Nephron progenitor cell (in vitro differentiated cells): Measurements from ENCODE around the gene EFTUD2.
A peak's percentile ranks its signal among the peaks of the same experiment; 100 is the strongest.

Source experiments
- DNase-seq: peaks from one replicate; pipeline ENCODE4 v3.0.0; 2021
- H3K27ac Mint-ChIP-seq: 2 replicates; pipeline ENCODE4 v1.8.0; 2021; ENCODE audit warnings: mild to moderate bottlenecking, moderate library complexity, mixed read lengths
- H3K27me3 Mint-ChIP-seq: 2 replicates; pipeline ENCODE4 v1.8.0; 2021; ENCODE audit warnings: mild to moderate bottlenecking, low read depth, mixed read lengths; ENCODE audit not compliant: poor library complexity
- H3K36me3 Mint-ChIP-seq: 2 replicates; pipeline ENCODE4 v1.8.0; 2021; ENCODE audit warnings: low read depth, mixed read lengths
- H3K4me1 Mint-ChIP-seq: 2 replicates; pipeline ENCODE4 v1.8.0; 2021; ENCODE audit warnings: mixed read lengths
- H3K4me3 Mint-ChIP-seq: 2 replicates; pipeline ENCODE4 v1.8.0; 2021; ENCODE audit warnings: mild to moderate bottlenecking, moderate library complexity, mixed read lengths
- H3K9me3 Mint-ChIP-seq: 2 replicates; pipeline ENCODE4 v1.8.0; 2021; ENCODE audit warnings: mild to moderate bottlenecking, moderate library complexity, mixed read lengths
- TF ChIP-seq, protein P1 (sequence below): fragments of 200-600 bp; sonication (generic); IDR thresholded peaks from 2 replicates; pipeline ENCODE4 v1.5.0; 2021; ENCODE audit warnings: antibody characterized with exemption

The EFTUD2 gene

DNA sequence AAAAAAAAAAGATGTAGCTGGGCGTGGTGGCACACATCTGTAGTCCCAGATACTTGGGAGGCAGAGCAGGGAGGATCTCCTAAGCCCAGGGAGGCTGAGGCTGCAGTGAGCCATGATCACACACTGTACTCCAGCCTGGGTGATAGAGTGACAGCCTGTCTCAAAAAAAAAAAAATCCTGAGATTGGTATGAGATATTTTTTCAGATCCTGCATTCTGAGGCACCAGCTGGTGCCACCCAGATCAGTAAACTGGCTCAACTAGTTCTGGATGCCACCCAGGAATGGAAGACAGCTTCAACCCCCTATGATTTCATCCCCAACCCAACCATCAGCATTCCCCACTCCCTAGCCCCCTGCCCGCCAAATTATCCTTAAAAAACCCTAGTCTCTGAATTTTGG, 62.0 kb downstream of the EFTUD2 start:
- Mint-ChIP-seq H3K4me1 (peaks cover 18% of the 10 kb centered on the region), H3K36me3 (no peaks in the 10 kb centered on the region), H3K27ac (no peak overlapping the region), H3K4me3 (no peak overlapping the region), H3K9me3 (peaks cover 5% of the 10 kb centered on the region), H3K27me3 (peaks cover 13% of the 10 kb centered on the region)
- TF ChIP-seq, protein P1, sequence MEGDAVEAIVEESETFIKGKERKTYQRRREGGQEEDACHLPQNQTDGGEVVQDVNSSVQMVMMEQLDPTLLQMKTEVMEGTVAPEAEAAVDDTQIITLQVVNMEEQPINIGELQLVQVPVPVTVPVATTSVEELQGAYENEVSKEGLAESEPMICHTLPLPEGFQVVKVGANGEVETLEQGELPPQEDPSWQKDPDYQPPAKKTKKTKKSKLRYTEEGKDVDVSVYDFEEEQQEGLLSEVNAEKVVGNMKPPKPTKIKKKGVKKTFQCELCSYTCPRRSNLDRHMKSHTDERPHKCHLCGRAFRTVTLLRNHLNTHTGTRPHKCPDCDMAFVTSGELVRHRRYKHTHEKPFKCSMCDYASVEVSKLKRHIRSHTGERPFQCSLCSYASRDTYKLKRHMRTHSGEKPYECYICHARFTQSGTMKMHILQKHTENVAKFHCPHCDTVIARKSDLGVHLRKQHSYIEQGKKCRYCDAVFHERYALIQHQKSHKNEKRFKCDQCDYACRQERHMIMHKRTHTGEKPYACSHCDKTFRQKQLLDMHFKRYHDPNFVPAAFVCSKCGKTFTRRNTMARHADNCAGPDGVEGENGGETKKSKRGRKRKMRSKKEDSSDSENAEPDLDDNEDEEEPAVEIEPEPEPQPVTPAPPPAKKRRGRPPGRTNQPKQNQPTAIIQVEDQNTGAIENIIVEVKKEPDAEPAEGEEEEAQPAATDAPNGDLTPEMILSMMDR = no peak
- DNase-seq = no peak

DNA sequence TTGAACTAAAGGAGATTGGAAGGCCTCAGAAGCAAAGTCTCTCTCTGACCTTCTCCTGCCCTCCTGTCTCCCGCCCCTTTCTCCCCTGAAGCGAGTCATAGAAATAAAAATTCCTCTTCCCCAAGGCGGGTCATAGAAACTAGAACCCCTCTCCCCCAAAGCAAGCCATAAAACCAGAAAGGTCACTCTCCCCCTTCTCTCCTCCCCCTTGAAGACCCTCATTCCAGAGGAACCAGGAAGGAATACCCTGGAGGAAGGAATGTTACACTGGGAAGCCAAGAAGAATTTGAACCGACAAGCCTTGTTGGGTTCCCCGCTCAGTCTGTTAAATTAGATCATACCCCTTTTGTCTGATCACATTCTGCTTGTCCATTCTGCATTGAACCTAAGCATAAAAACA, 66.4 kb downstream of the EFTUD2 start:
- H3K27ac Mint-ChIP-seq = peak overlapping the region; percentile 84
- no peaks in the 10 kb centered on the region for H3K36me3 Mint-ChIP-seq
- H3K9me3 Mint-ChIP-seq = peaks cover 5% of the 10 kb centered on the region
- peaks cover 13% of the 10 kb centered on the region for H3K27me3 Mint-ChIP-seq
- TF ChIP-seq, protein P1 = no peak
- DNase-seq = no peak
- peak overlapping the region; percentile 26 for H3K4me3 Mint-ChIP-seq
- peaks cover 38% of the 10 kb centered on the region for H3K4me1 Mint-ChIP-seq

DNA sequence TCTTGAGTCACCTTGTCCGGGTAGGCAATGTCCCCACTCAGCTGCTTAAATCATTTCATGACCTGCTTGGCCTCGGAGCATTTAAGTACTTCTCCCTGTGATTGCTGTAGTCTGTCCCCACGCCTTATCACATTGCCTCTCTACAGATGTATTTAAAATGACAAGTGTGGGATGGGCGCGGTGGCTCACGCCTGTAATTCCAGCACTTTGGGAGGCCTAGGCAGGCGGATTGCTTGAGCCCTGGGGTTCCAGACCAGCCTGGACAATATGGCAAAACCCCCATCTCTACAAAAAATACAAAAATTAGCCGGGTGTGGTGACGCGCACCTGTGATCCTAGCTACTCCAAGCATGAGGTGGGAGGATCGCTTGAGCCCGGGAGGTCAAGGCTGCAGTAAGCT, 67.9 kb downstream of the EFTUD2 start:
- Mint-ChIP-seq H3K9me3 (peaks cover 5% of the 10 kb centered on the region), H3K4me3 (peak overlapping the region; percentile 86), H3K4me1 (peaks cover 50% of the 10 kb centered on the region), H3K36me3 (no peaks in the 10 kb centered on the region), H3K27ac (peak overlapping the region; percentile 72), H3K27me3 (peaks cover 5% of the 10 kb centered on the region)
- TF ChIP-seq, protein P1 = no peak
- DNase-seq = no peak

DNA sequence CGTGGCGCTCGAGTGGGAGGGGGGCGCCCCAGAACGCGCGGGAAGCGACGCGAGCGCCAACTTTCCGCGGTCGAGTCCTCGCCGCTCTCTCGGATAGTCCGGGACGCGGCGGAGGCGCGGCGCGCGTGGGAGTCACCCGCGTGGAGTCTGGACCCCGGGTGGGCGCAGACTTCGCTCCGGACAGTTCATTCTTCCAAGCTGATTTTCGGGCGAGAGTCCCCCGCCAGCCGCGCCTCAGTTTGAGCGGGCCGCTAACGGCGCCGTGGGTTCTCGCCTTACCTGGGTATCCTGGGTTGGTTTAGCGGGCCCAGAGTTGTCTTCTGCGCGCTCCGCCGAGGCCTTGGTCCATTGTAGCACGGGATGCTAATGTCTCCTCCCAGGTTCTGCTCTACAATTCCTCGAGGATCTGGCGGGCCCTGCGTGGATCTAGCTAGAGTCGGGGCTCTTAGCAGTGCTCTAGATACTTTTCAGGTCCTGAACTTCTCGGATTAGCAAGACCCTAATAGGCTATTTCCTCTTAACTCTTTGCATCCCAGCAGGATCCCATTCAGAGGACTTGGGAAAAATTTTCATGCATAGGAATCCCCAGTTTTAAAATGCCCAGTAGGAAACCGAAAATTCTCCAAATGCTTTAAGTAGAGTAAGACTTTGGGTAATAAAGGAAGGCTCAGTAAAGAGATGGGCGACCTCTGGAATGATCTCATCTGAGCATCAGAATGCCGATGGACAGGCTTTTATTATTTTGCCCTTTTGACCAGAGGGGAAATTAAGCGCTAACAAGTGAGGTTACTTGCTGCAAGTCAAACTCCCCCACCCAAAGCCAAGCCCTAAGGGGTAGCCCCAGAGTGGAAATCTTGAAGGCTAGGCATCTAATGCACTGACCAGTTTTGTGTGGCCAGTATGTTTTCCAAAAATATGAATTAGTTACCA, 68.6 kb downstream of the EFTUD2 start:
- Mint-ChIP-seq H3K36me3 (no peaks in the 10 kb centered on the region), H3K4me1 (peaks cover 50% of the 10 kb centered on the region), H3K27ac (peak overlapping the region; percentile 90), H3K9me3 (peaks cover 5% of the 10 kb centered on the region), H3K27me3 (peaks cover 5% of the 10 kb centered on the region), H3K4me3 (peak overlapping the region; percentile 86)
- no peak for DNase-seq
- TF ChIP-seq, protein P1 = no peak

DNA sequence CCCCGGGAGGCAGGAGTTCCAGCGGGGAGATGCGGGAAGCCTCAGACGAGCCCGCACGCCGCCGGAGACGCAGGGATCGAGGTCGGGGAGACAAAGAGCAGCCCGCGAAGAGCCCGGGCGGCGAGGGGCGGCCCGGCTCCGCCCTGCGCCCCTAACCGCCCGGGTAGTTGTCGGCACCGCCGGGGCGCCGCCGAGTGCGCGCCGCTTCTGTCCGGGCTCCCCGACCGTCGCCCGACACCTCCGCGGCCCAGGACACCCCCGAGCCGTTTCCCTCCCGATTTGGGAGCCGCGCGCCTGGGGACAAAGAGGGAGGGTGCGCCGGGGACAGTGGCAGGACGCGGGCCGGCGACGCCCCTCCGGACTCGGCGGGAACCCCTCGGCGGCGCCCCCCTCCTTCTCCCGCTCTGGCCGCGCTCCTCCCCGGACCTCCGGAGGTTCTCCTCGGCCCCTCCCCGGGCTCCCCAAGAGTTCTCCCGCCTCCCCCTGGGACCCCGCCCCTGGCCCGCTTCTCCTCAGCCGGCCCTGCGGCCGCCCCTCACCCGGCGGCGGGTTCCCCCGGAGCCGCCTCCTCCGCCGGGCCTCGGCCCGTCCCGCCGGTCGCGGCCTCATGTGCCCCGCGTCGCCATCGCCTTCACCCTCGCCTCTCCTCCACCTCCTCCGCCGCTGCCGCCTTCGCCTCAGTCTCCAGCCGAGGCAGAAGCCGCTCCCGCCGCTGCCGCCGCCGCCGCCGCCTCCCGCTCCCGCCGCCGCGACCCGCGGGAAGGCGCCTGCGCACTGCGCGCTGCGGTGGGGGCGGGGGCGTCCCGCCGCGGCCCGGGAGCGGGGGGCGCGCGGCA, 69.5 kb downstream of the EFTUD2 start, which contains the start of gene GJC1:
GJC1 (minus strand) TSS at position 765 of the 836 bp plus-strand sequence. CDS start 24,470 bp downstream, outside the sequence.
- Mint-ChIP-seq H3K27me3 (no peaks in the 10 kb centered on the region), H3K4me1 (peaks cover 50% of the 10 kb centered on the region), H3K36me3 (peaks cover 2% of the 10 kb centered on the region), H3K27ac (peak within 1 kb of the TSS; percentile 98), H3K9me3 (peaks cover 5% of the 10 kb centered on the region), H3K4me3 (peak within 1 kb of the TSS; percentile 99)
- TF ChIP-seq, protein P1 = no peak
- DNase-seq = peak; percentile 77
